ENCODE data around the gene CGAS.
"Not testable (repeated sequence)": the region's sequence is repeated elsewhere in the genome, so short reads cannot be mapped to it uniquely, and the experiment has no call there.

Gene CGAS

GRCh38 chr6:73409395-73409794, 42.7 kb downstream of the CGAS start:
- no peak for DNase-seq (ENCODE audit: low read depth)
- no peak for TF ChIP-seq CTCF (conservative IDR thresholded peaks at IDR 0.05; ENCODE audit: low read depth, low read length)
- no peak overlapping the region for H3K4me3 ChIP-seq (ENCODE audit: low read depth, low read length)

- H3K4me3 ChIP-seq (ENCODE audit: low read depth, low read length): no peak overlapping the region
- no peak for TF ChIP-seq CTCF (conservative IDR thresholded peaks at IDR 0.05; ENCODE audit: low read depth, low read length)
- DNase-seq (ENCODE audit: low read depth): no peak
Observed at GRCh38 chr6:73400656-73401055, 51.4 kb downstream of the CGAS start.

- no peak for TF ChIP-seq CTCF (conservative IDR thresholded peaks at IDR 0.05; ENCODE audit: low read depth, low read length)
- H3K4me3 ChIP-seq (ENCODE audit: low read depth, low read length): no peak overlapping the region
- no peak for DNase-seq (ENCODE audit: low read depth)
Observed at GRCh38 chr6:73395875-73396274, 56.2 kb downstream of the CGAS start.

- TF ChIP-seq CTCF (conservative IDR thresholded peaks at IDR 0.05; ENCODE audit: low read depth, low read length): no peak
- H3K4me3 ChIP-seq (ENCODE audit: low read depth, low read length): peak within 1 kb of the TSS; percentile 58
- peak; percentile 82 for DNase-seq (ENCODE audit: low read depth)
Observed at GRCh38 chr6:73394577-73395354, 57.3 kb downstream of the CGAS start, which contains the start of gene DDX43. Gene DDX43, plus strand, starts transcription at chr6:73394828. Its CDS starts 78 bp downstream, at chr6:73394906.

- no peak overlapping the region for H3K4me3 ChIP-seq (ENCODE audit: low read depth, low read length)
- DNase-seq (ENCODE audit: low read depth): peak; percentile 11
- TF ChIP-seq CTCF (conservative IDR thresholded peaks at IDR 0.05; ENCODE audit: low read depth, low read length): no peak
Observed at GRCh38 chr6:73393278-73393677, 58.8 kb downstream of the CGAS start.

- not testable (repeated sequence) for H3K4me3 ChIP-seq (ENCODE audit: low read depth, low read length); DNase-seq (ENCODE audit: low read depth)
Observed at GRCh38 chr6:73392188-73392587, 59.9 kb downstream of the CGAS start.

GRCh38 chr6:73391675-73392074, 60.4 kb downstream of the CGAS start:
- no peak overlapping the region for H3K4me3 ChIP-seq (ENCODE audit: low read depth, low read length)
- DNase-seq (ENCODE audit: low read depth): no peak
- TF ChIP-seq CTCF (conservative IDR thresholded peaks at IDR 0.05; ENCODE audit: low read depth, low read length): no peak

Measured in choroid plexus epithelial cell (primary cell).